BLaER1 treated with 17β-estradiol and CSF1 and Interleukin-3, amounts not matched to agents 10 nM and 100 nM (cell line): ENCODE data around the gene USP20.

Experiments used
- H3K27ac ChIP-seq, 11 experiments: shearing (Covaris generic); formaldehyde crosslinking; 2 replicates each; pipeline ENCODE4 v1.8.1; 2022
- H3K27me3 ChIP-seq, 11 experiments: shearing (Covaris generic); formaldehyde crosslinking; 2 replicates each; pipeline ENCODE4 v1.8.1; 2022
- H3K36me3 ChIP-seq, 11 experiments: shearing (Covaris generic); formaldehyde crosslinking; 2 replicates each; pipeline ENCODE4 v1.8.1; 2022
- H3K4me1 ChIP-seq, 10 experiments: shearing (Covaris generic); formaldehyde crosslinking; 2 replicates each; pipeline ENCODE4 v1.8.1; 2022
- H3K4me2 ChIP-seq, 11 experiments: shearing (Covaris generic); formaldehyde crosslinking; 2 replicates each; pipeline ENCODE4 v1.8.1; 2022
- H3K4me3 ChIP-seq, 10 experiments: shearing (Covaris generic); formaldehyde crosslinking; 2 replicates each; pipeline ENCODE4 v1.8.1; 2022
- H3K9ac ChIP-seq, 11 experiments: shearing (Covaris generic); formaldehyde crosslinking; 2 replicates each; pipeline ENCODE4 v1.8.1; 2022
- H3K9me3 ChIP-seq, 11 experiments: shearing (Covaris generic); formaldehyde crosslinking; replicated peaks in 1 of 11; 2 replicates each; pipeline ENCODE4 v1.8.1; 2022
- H4K20me1 ChIP-seq, 11 experiments: shearing (Covaris generic); formaldehyde crosslinking; 2 replicates each; pipeline ENCODE4 v1.8.1; 2022
- Cebpa-rat ChIP-seq, 11 experiments: shearing (Covaris generic); IDR thresholded peaks; 2 replicates each; pipeline ENCODE4 v1.8.1; 2022

Gene USP20

GRCh38 chr9:129839324-129840023, 4.2 kb downstream of the USP20 start:
- Histone ChIP-seq H3K4me3 (no peak overlapping the region), H3K4me1 (peaks cover 33 to 40% (median 37%) of the 10 kb centered on the region in 10 experiments), H3K27ac (peak overlapping the region in 6 of 11 experiments; percentile 3 to 47 (median 26); a peak in 4 of 22 replicates), H3K9ac (peak overlapping the region in 5 of 11 experiments; percentile 8 to 52 (median 36); a peak in 8 of 22 replicates), H3K4me2 (peak overlapping the region; percentile 46 to 75 (median 60)), H4K20me1 (peaks cover 12 to 48% (median 25%) of the 10 kb centered on the region in 11 experiments; a peak in 15 of 22 replicates), H3K27me3 (no peaks in the 10 kb centered on the region), H3K9me3 (no peaks in the 10 kb centered on the region), H3K36me3 (peaks cover 0 to 9% (median 0%) of the 10 kb centered on the region in 11 experiments; a peak in 3 of 22 replicates)
- no peak for TF ChIP-seq Cebpa-rat (IDR thresholded peaks at IDR 0.05)

GRCh38 chr9:129840034-129840433, 4.8 kb downstream of the USP20 start:
- Histone ChIP-seq H3K9me3 (no peaks in the 10 kb centered on the region), H3K27ac (peak overlapping the region in 1 of 11 experiments; percentile 14; a peak in 1 of 22 replicates), H4K20me1 (peaks cover 12 to 48% (median 25%) of the 10 kb centered on the region in 11 experiments; a peak in 15 of 22 replicates), H3K36me3 (peaks cover 0 to 9% (median 0%) of the 10 kb centered on the region in 11 experiments; a peak in 3 of 22 replicates), H3K4me2 (peak overlapping the region in 10 of 11 experiments; percentile 46 to 75 (median 64); a peak in 20 of 22 replicates), H3K4me3 (no peak overlapping the region), H3K27me3 (no peaks in the 10 kb centered on the region), H3K4me1 (peaks cover 33 to 44% (median 38%) of the 10 kb centered on the region in 10 experiments), H3K9ac (peak overlapping the region in 2 of 11 experiments; percentile 36 to 52; a peak in 4 of 22 replicates)
- no peak for TF ChIP-seq Cebpa-rat (IDR thresholded peaks at IDR 0.05)

GRCh38 chr9:129841071-129841470, 5.8 kb downstream of the USP20 start:
- Histone ChIP-seq H3K27me3 (no peaks in the 10 kb centered on the region), H3K9ac (no peak overlapping the region), H3K4me1 (peaks cover 30 to 42% (median 37%) of the 10 kb centered on the region in 10 experiments), H4K20me1 (peaks cover 12 to 48% (median 25%) of the 10 kb centered on the region in 11 experiments; a peak in 15 of 22 replicates), H3K36me3 (peaks cover 0 to 9% (median 0%) of the 10 kb centered on the region in 11 experiments; a peak in 3 of 22 replicates), H3K27ac (no peak overlapping the region), H3K4me2 (no peak overlapping the region), H3K4me3 (no peak overlapping the region), H3K9me3 (no peaks in the 10 kb centered on the region)
- TF ChIP-seq Cebpa-rat (IDR thresholded peaks at IDR 0.05): no peak

GRCh38 chr9:129845373-129845772, 10.1 kb downstream of the USP20 start:
- Histone ChIP-seq H3K27me3 (no peaks in the 10 kb centered on the region), H3K9me3 (no peaks in the 10 kb centered on the region), H3K4me2 (no peak overlapping the region), H3K4me3 (no peak overlapping the region), H3K36me3 (peaks cover 4 to 23% (median 10%) of the 10 kb centered on the region in 11 experiments; a peak in 17 of 22 replicates), H4K20me1 (peaks cover 0 to 21% (median 6%) of the 10 kb centered on the region in 11 experiments; a peak in 8 of 22 replicates), H3K4me1 (peaks cover 1 to 33% (median 17%) of the 10 kb centered on the region in 10 experiments; a peak in 19 of 20 replicates), H3K9ac (peak overlapping the region in 2 of 11 experiments; percentile 9 to 10; a peak in 2 of 22 replicates), H3K27ac (peak overlapping the region in 3 of 11 experiments; percentile 4 to 17 (median 12); a peak in 1 of 22 replicates)
- no peak for TF ChIP-seq Cebpa-rat (IDR thresholded peaks at IDR 0.05)

- TF ChIP-seq Cebpa-rat (IDR thresholded peaks at IDR 0.05): no peak
- H3K4me1 ChIP-seq: peaks cover 7 to 37% (median 23%) of the 10 kb centered on the region in 10 experiments; a peak in 19 of 20 replicates
- H3K4me3 ChIP-seq: no peak overlapping the region
- peak overlapping the region in 1 of 11 experiments; percentile 9; a peak in 2 of 22 replicates for H3K27ac ChIP-seq
- H3K4me2 ChIP-seq: peak overlapping the region in 2 of 11 experiments; percentile 15; a peak in 1 of 22 replicates
- H3K36me3 ChIP-seq: peaks cover 31 to 45% (median 38%) of the 10 kb centered on the region in 11 experiments
- no peaks in the 10 kb centered on the region for H3K9me3 ChIP-seq
- H3K9ac ChIP-seq: no peak overlapping the region
- H3K27me3 ChIP-seq: no peaks in the 10 kb centered on the region
- peaks cover 0 to 10% (median 3%) of the 10 kb centered on the region in 11 experiments; a peak in 6 of 22 replicates for H4K20me1 ChIP-seq
These were observed 13.6 kb downstream of the USP20 start for GRCh38 chr9:129848712-129849441.

GRCh38 chr9:129849901-129850300, 14.6 kb downstream of the USP20 start:
- Histone ChIP-seq H3K9me3 (no peaks in the 10 kb centered on the region), H4K20me1 (peaks cover 0 to 10% (median 3%) of the 10 kb centered on the region in 11 experiments; a peak in 6 of 22 replicates), H3K27me3 (no peaks in the 10 kb centered on the region), H3K4me1 (peaks cover 7 to 35% (median 22%) of the 10 kb centered on the region in 10 experiments; a peak in 19 of 20 replicates), H3K4me2 (no peak overlapping the region), H3K27ac (no peak overlapping the region), H3K4me3 (no peak overlapping the region), H3K36me3 (peaks cover 35 to 55% (median 47%) of the 10 kb centered on the region in 11 experiments), H3K9ac (no peak overlapping the region)
- TF ChIP-seq Cebpa-rat (IDR thresholded peaks at IDR 0.05): no peak

GRCh38 chr9:129850821-129851550, 15.7 kb downstream of the USP20 start:
- Histone ChIP-seq H3K4me2 (peak overlapping the region in 2 of 11 experiments; percentile 13 to 28; a peak in 2 of 22 replicates), H3K4me3 (no peak overlapping the region), H4K20me1 (peaks cover 0 to 10% (median 3%) of the 10 kb centered on the region in 11 experiments; a peak in 6 of 22 replicates), H3K27me3 (no peaks in the 10 kb centered on the region), H3K9ac (no peak overlapping the region), H3K27ac (no peak overlapping the region), H3K36me3 (peaks cover 41 to 66% (median 55%) of the 10 kb centered on the region in 11 experiments), H3K9me3 (no peaks in the 10 kb centered on the region), H3K4me1 (peaks cover 7 to 28% (median 19%) of the 10 kb centered on the region in 10 experiments; a peak in 19 of 20 replicates)
- no peak for TF ChIP-seq Cebpa-rat (IDR thresholded peaks at IDR 0.05)

GRCh38 chr9:129851821-129852220, 16.6 kb downstream of the USP20 start:
- Histone ChIP-seq H3K27ac (no peak overlapping the region), H3K27me3 (no peaks in the 10 kb centered on the region), H3K4me1 (peaks cover 5 to 23% (median 16%) of the 10 kb centered on the region in 10 experiments; a peak in 19 of 20 replicates), H3K9me3 (no peaks in the 10 kb centered on the region), H3K4me3 (no peak overlapping the region), H3K36me3 (peaks cover 46 to 74% (median 62%) of the 10 kb centered on the region in 11 experiments), H3K9ac (no peak overlapping the region), H3K4me2 (no peak overlapping the region; a peak in 1 of 22 replicates), H4K20me1 (peaks cover 0 to 10% (median 3%) of the 10 kb centered on the region in 11 experiments; a peak in 6 of 22 replicates)
- no peak for TF ChIP-seq Cebpa-rat (IDR thresholded peaks at IDR 0.05)
